HUES6 (cell line): Measurements from ENCODE around the gene CNDP1.

Experiments used
- H3K27ac ChIP-seq: 2 replicates; pipeline ENCODE4 v1.7.0; 2013; ENCODE audit warnings: low read depth, mild to moderate bottlenecking, low read length, inconsistent platforms
- H3K27me3 ChIP-seq: 2 replicates; pipeline ENCODE4 v1.6.1; 2013; ENCODE audit warnings: low read length; ENCODE audit not compliant: control insufficient read depth, insufficient read depth
- H3K36me3 ChIP-seq: 2 replicates; pipeline ENCODE4 v1.6.1; 2013; ENCODE audit warnings: low read length; ENCODE audit not compliant: control insufficient read depth, insufficient read depth
- H3K4me1 ChIP-seq: 2 replicates; pipeline ENCODE4 v1.6.1; 2013; ENCODE audit warnings: low read length; ENCODE audit not compliant: control insufficient read depth, insufficient read depth
- H3K4me3 ChIP-seq: 2 replicates; pipeline ENCODE4 v1.5.1; 2013; ENCODE audit warnings: low read depth, low read length
- H3K9ac ChIP-seq: one replicate; pipeline ENCODE4 v1.6.1; 2013; ENCODE audit warnings: mild to moderate bottlenecking, low read length
- H3K9me3 ChIP-seq: 2 replicates; pipeline ENCODE4 v1.6.1; 2013; ENCODE audit warnings: low read depth, low read length; ENCODE audit not compliant: control insufficient read depth, insufficient read depth

The CNDP1 gene

DNA sequence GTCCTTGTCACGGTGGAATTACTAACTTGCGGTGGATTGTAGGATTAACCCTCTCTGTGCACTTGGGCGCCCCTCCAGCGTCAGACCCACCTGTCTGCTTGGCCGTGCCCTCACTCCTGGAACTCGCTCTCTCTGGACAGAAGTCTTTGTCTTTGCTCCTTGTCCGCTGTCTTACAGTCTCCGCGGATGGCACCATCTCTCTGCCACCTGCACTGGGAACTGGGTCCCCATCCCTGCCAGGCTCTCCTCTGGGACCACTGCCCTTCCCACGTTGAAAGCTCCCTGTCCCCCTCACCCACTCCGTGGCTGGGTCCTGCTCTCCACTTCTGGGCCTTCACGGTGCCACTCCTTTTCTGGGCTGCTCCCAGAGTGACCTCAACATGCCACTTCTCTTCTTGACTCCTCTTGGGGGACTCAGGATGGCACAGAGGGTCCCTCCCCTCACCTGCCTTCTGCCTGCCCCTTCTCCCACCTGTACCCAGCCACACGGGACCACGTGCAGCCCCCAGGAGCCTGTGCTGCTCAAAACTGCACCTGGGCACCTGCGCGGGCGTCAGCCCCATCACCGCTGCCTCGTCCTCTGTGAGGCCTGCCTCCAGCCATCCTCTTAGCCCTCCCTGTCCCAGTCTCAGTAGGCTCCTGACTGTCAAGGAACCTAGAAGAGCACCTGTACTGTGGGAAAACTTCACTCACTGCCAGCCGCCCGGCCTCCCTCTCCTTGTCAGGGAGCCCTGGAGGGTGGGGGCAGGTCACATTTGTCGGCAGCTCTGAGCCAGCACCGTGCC is 27.0 kb upstream of the CNDP1 start:
- Histone ChIP-seq H3K27me3 (no peaks in the 10 kb centered on the region), H3K9me3 (no peaks in the 10 kb centered on the region), H3K4me3 (no peak overlapping the region), H3K27ac (no peak overlapping the region), H3K36me3 (peaks cover 94% of the 10 kb centered on the region), H3K4me1 (no peaks in the 10 kb centered on the region), H3K9ac (no peak overlapping the region)

DNA sequence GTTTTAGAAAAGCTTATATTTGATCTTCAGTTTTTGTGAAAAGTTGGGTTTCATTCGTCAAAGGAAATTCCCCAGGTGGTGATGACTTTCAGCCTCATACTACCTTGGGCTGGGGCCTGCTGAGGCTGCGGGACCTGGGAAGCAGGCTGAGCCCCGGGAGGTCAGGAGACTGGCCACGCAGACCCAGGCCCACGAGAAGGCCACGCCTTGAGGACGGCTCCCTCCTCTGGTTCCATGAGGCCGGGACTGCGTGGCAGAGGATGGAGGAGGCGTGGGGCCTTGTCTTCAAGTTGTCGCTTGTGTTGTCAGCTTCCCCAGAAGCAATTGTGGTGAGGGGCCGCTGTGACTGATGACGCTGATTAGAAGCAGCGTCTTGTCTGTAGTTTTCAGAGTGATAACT is 26.4 kb upstream of the CNDP1 start:
- Histone ChIP-seq H3K4me1 (no peaks in the 10 kb centered on the region), H3K36me3 (peaks cover 94% of the 10 kb centered on the region)

DNA sequence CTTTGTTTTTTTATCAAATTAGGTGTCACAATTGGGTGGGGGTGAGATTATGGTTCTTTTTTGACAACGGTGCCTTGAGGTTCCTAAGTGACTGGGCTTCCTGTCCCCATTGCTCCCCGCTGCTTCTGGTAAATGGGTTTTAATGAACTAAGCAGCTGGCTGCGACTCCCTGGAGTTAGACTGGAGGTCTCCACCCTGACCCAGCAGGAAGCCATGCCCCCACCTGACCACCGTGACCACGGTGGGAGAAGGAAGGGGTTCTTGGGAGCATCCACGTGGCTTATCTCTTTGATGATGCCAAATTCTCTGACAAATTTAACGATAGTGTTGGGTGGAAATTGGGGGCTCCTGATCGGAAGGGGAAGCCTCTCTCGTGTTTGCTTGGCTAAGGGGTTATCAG is 25.9 kb upstream of the CNDP1 start:
- Histone ChIP-seq H3K9ac (no peak overlapping the region), H3K9me3 (no peaks in the 10 kb centered on the region), H3K27me3 (no peaks in the 10 kb centered on the region), H3K4me1 (no peaks in the 10 kb centered on the region), H3K4me3 (no peak overlapping the region), H3K27ac (no peak overlapping the region), H3K36me3 (peaks cover 94% of the 10 kb centered on the region)

More for the DNA sequence above, 26.4 kb upstream of the CNDP1 start:
- H3K27me3 ChIP-seq = no peaks in the 10 kb centered on the region
- H3K27ac ChIP-seq = no peak overlapping the region
- H3K9me3 ChIP-seq = no peaks in the 10 kb centered on the region
- no peak overlapping the region for H3K4me3 ChIP-seq
- H3K9ac ChIP-seq = no peak overlapping the region

DNA sequence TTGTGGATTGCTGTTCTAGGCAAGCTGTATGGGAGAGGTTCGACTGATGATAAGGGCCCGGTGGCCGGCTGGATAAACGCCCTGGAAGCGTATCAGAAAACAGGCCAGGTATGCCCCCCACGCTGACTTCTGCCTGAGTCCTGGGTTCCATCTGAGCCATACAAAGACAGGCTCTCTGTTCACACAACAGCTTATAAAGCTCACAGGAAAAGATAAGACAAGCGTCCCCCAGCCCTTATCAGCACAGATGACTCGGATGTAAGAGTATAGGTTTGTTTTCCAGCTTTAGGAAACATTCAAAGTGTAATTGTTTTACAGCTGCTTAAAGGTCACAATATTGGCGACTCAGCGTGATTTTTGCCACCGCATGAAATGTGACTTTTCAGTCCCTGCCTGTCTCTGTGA is 25.5 kb upstream of the CNDP1 start:
- Histone ChIP-seq H3K9me3 (no peaks in the 10 kb centered on the region), H3K27me3 (no peaks in the 10 kb centered on the region), H3K4me3 (no peak overlapping the region), H3K9ac (no peak overlapping the region), H3K27ac (no peak overlapping the region), H3K36me3 (peaks cover 94% of the 10 kb centered on the region), H3K4me1 (no peaks in the 10 kb centered on the region)

DNA sequence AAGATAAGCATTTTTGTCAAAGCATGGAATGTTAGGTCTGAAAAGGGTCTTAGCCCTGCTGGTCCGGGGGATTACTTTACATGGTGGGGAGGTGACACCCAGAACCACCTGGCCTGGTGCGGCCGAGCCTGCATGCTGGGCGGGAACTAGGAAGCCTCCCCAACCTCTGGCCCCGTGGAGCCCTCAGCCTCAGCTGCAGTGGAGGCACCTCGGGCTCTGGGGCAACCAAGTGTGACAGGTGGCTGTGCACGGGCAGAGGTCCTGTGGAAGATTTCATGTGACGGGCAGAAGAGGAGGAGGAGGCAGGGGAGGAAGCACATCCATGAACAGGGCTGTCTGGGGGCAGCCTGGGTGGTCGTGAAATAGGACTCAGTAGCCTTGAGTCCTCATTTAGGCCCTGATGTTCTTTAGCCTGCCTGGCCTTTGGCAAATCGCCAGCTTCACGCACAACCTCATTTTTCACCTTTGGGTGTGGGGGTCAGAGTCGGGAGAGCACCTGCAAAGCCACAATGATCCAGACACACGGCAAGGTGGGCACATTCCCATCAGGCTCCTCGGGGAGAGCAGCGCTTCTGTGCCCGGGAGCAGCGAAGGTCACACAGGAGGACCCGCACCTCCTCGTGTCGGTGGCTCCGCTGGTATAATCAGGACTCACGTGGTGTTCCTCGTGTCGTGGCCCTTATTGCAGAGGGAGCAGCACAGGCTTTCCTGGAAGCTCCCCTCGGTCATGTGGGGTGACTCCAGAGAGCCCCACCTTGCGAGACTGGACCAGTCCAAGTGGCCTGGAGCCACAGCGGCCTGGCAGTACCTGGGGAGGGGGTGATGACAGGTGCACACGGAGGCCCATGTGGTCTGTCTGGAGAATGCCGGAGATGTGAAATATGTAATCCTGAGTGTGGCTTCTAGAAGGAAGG is 24.2 kb upstream of the CNDP1 start:
- Histone ChIP-seq H3K9ac (no peak overlapping the region), H3K4me1 (no peaks in the 10 kb centered on the region), H3K27ac (no peak overlapping the region), H3K9me3 (no peaks in the 10 kb centered on the region), H3K36me3 (peaks cover 94% of the 10 kb centered on the region), H3K27me3 (no peaks in the 10 kb centered on the region), H3K4me3 (no peak overlapping the region)

DNA sequence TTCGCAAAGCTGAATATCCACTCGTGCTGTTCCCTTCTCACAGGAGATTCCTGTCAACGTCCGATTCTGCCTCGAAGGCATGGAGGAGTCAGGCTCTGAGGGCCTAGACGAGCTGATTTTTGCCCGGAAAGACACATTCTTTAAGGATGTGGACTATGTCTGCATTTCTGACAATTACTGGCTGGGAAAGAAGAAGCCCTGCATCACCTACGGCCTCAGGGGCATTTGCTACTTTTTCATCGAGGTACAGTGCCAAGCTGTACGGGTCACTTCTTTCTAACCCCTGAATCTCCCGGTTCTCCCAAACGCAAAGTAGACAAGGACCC is 23.6 kb upstream of the CNDP1 start:
- Histone ChIP-seq H3K36me3 (peaks cover 94% of the 10 kb centered on the region), H3K4me1 (no peaks in the 10 kb centered on the region), H3K9ac (no peak overlapping the region), H3K9me3 (no peaks in the 10 kb centered on the region), H3K4me3 (no peak overlapping the region), H3K27me3 (no peaks in the 10 kb centered on the region), H3K27ac (no peak overlapping the region)

DNA sequence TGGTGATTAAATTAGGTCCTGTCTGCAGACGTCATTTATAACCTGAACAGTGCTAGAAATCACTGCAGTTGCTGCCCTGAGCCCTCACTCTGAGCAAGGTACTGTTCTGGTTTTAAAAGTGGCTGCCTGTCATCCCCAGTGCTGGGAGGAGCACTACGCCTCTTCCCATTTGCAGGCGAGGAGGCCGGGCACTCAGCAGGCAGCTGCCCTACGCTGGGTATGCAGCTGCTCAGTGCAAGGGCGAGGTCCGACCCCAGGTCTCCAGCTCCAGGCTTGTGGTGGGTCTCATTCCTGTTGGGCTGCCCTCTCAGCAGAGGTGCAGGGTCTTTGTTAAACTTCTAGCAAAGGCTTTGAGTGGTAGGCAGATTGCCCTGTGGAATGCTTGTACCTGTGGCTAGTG is 22.5 kb upstream of the CNDP1 start:
- Histone ChIP-seq H3K4me1 (no peaks in the 10 kb centered on the region), H3K4me3 (no peak overlapping the region), H3K27me3 (no peaks in the 10 kb centered on the region), H3K9ac (no peak overlapping the region), H3K27ac (no peak overlapping the region), H3K9me3 (no peaks in the 10 kb centered on the region), H3K36me3 (peaks cover 95% of the 10 kb centered on the region)

DNA sequence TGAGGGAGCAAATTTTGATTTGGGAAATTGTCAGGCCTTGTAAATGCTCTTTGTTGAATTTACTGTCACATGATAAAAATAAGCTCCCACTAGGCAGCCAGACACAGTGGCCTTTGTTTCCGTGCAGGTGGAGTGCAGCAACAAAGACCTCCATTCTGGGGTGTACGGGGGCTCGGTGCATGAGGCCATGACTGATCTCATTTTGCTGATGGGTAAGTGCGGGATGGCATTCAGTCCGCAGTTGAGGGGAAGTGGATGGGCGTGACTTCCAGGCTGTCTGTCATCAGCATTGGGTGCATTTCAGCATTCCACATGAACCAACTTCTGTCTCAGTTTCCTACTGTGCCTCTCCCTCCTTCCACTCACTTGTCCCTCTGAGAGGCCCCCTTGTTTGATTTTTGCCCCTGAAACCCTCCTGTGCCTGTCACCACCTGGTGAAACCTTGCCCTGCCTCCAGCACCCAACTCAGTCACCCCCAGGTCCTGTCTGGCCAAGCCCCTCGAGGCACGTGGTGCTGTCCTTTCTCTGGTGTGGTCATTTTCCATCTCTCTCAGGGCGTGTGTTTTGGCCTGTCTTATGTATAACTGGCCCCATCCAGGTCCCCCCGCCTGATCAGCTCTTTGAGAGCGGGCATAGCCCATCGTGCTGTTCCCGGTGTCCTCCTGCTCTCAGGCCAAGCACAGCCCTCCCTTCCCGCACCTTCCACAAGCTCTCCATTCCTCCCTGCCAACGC is 21.8 kb upstream of the CNDP1 start:
- H3K27me3 ChIP-seq = no peaks in the 10 kb centered on the region
- H3K36me3 ChIP-seq = peaks cover 95% of the 10 kb centered on the region
- no peak overlapping the region for H3K4me3 ChIP-seq
- H3K9ac ChIP-seq = no peak overlapping the region
- H3K27ac ChIP-seq = no peak overlapping the region
- no peaks in the 10 kb centered on the region for H3K4me1 ChIP-seq
- H3K9me3 ChIP-seq = no peaks in the 10 kb centered on the region

DNA sequence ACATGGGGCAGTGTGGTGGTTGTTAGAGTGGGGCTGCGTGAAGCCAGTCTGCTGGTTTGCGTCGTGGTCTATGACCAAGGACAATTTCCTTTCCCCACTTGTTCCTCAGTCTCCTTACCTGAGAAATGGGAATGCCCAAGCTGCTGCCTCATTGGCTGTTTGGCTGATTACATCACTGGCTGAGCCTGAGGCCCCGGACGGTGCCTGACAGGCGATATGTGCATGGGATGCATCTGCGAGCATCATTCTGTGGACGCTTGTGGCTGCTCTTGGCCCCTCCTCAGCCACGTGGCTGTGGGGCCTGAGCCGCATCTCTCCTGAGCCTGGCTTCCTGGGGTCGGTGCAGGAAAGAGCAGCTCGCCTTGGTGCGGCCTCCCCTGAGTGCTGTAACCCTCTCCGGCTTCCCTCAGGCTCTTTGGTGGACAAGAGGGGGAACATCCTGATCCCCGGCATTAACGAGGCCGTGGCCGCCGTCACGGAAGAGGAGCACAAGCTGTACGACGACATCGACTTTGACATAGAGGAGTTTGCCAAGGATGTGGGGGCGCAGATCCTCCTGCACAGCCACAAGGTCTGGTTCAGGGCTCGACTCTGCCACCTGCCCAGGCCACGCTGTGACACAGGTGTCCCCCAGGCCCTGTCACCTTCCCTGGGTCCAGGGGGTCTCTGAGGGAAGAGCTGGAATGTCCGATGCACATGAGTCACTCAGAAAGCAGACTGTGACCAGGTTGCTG is 21.0 kb upstream of the CNDP1 start:
- Histone ChIP-seq H3K9ac (no peak overlapping the region), H3K4me1 (no peaks in the 10 kb centered on the region), H3K36me3 (peaks cover 93% of the 10 kb centered on the region), H3K27me3 (no peaks in the 10 kb centered on the region), H3K9me3 (no peaks in the 10 kb centered on the region), H3K4me3 (no peak overlapping the region), H3K27ac (no peak overlapping the region)

DNA sequence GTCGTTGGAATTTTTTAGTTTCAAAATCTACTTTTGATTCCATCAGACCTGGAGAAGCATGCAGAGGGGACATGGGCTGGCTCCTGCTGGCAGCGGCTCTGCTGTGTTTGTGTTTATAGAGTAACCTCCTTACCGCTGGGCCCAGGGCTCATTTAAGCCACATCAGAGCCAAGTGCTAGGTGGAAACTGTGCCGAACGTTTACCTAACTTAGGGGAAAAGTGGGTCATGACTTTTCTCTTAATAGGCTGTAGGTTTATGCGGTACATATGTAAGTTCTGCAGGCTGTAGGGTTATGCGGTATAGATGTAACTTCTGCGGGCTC is 20.5 kb upstream of the CNDP1 start:
- Histone ChIP-seq H3K4me3 (no peak overlapping the region), H3K27me3 (no peaks in the 10 kb centered on the region), H3K27ac (no peak overlapping the region), H3K9ac (no peak overlapping the region), H3K4me1 (no peaks in the 10 kb centered on the region), H3K36me3 (peaks cover 93% of the 10 kb centered on the region), H3K9me3 (no peaks in the 10 kb centered on the region)
